B cell (primary cell): Measurements from ENCODE around the gene MRGPRX2.

Experiments
- CTCF ChIP-seq: fragments of 200-600 bp; IDR thresholded peaks from one replicate; pipeline ENCODE4 v1.8.0; 2022; ENCODE audit warnings: antibody characterized with exemption, mild to moderate bottlenecking
- EZH2 ChIP-seq: IDR thresholded peaks from 2 replicates; pipeline ENCODE4 v1.6.1; 2012; ENCODE audit warnings: borderline replicate concordance, low read depth, mild to moderate bottlenecking, moderate library complexity, low read length; ENCODE audit not compliant: insufficient read depth, poor library complexity, severe bottlenecking

DNA sequence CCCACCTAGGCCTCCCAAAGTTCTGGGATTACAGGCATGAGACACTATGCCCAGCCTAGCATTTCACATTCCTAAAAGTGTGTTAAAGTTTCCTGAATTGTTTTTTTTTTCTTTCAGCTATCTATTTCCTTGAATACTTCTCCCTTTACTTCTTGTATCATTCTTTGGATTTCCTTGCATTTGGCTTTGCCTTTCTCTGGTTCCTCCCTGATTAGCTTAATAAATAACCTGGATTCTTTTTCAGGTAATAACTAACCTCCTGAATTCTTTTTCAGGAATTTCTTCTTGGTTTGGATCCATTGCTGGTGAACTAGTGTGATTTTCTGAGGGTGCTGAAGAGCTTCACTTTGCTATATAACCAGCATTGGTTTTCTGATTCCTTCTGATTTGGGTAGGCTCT, 47.9 kb downstream of the MRGPRX2 start:
- TF ChIP-seq CTCF (no peak), EZH2 (no peak)
